Neural cell (in vitro differentiated cells): ENCODE results near the gene RAB3C. TPM values are rescaled to one million over a fixed set of nuclear protein-coding genes. Genes with fewer than 3 reads are reported as not detected.

Experiments
- H2AFZ ChIP-seq: fragments of 200-600, 300-800 bp; sonication (generic), shearing (Covaris generic); 2 replicates; pipeline ENCODE4 v1.6.0; 2014; ENCODE audit warnings: low read depth, mild to moderate bottlenecking, antibody characterized with exemption, low read length, moderate library complexity
- H3F3A ChIP-seq: fragments of 200-600 bp; shearing (Covaris generic); 2 replicates; pipeline ENCODE4 v1.6.1; 2016; ENCODE audit warnings: mild to moderate bottlenecking, moderate library complexity, mixed read lengths, antibody characterized with exemption, low read length; ENCODE audit not compliant: insufficient read depth, poor library complexity, severe bottlenecking
- H3K27ac ChIP-seq: fragments of 200-600, 300-800 bp; sonication (generic), shearing (Covaris generic); 2 replicates; pipeline ENCODE4 v1.5.1; 2014; ENCODE audit warnings: mild to moderate bottlenecking, low read length, moderate library complexity
- H3K27me3 ChIP-seq: fragments of 300-800, 200-600 bp; sonication (generic), shearing (Covaris generic); 2 replicates; pipeline ENCODE4 v1.6.0; 2014; ENCODE audit warnings: mild to moderate bottlenecking, low read depth, low read length, moderate library complexity; ENCODE audit not compliant: insufficient read depth
- H3K36me3 ChIP-seq: fragments of 300-800, 200-600 bp; sonication (generic), shearing (Covaris generic); 2 replicates; pipeline ENCODE4 v1.5.1; 2014; ENCODE audit warnings: mild to moderate bottlenecking, antibody characterized with exemption, low read length, moderate library complexity; ENCODE audit not compliant: insufficient read depth
- H3K4me2 ChIP-seq: fragments of 300-800, 200-600 bp; sonication (generic), shearing (Covaris generic); 2 replicates; pipeline ENCODE4 v1.6.0; 2014; ENCODE audit warnings: mild to moderate bottlenecking, low read length
- H3K4me3 ChIP-seq: fragments of 300-800, 200-600 bp; sonication (generic), shearing (Covaris generic); 2 replicates; pipeline ENCODE4 v1.5.1; 2014; ENCODE audit warnings: mild to moderate bottlenecking, low read length, moderate library complexity
- H3K79me2 ChIP-seq: fragments of 200-600 bp; shearing (Covaris generic); replicated peaks from 2 replicates; pipeline ENCODE4 v1.6.0; 2014; ENCODE audit warnings: mild to moderate bottlenecking, low read length, moderate library complexity; ENCODE audit not compliant: insufficient read depth
- H3K9ac ChIP-seq: fragments of 300-800, 200-600 bp; sonication (generic), shearing (Covaris generic); 2 replicates; pipeline ENCODE4 v1.6.1; 2016; ENCODE audit warnings: mild to moderate bottlenecking, low read length, mixed read lengths
- H3K9me2 ChIP-seq: fragments of 200-600 bp; shearing (Covaris generic); 2 replicates; pipeline ENCODE4 v1.6.1; 2016; ENCODE audit warnings: mild to moderate bottlenecking, low read length, mixed read lengths; ENCODE audit not compliant: insufficient read depth
- H3K9me3 ChIP-seq: fragments of 200-600, 300-800 bp; sonication (generic), shearing (Covaris generic); 2 replicates; pipeline ENCODE4 v1.6.1; 2016; ENCODE audit warnings: mild to moderate bottlenecking, mixed run types, low read length, moderate library complexity, mixed read lengths
- H4K20me1 ChIP-seq: fragments of 200-600 bp; shearing (Covaris generic); 2 replicates; pipeline ENCODE4 v1.6.1; 2016; ENCODE audit warnings: mild to moderate bottlenecking, mixed run types; ENCODE audit not compliant: insufficient read depth
- CTCF ChIP-seq: fragments of 450-650 bp; IDR thresholded peaks from 2 replicates; pipeline ENCODE4 v1.5.1; 2014; ENCODE audit warnings: antibody characterized with exemption, mild to moderate bottlenecking, moderate library complexity; ENCODE audit not compliant: poor library complexity, severe bottlenecking
- EP300 ChIP-seq: fragments of 450-650 bp; conservative IDR thresholded peaks from 2 replicates; pipeline ENCODE4 v1.6.1; 2014; ENCODE audit warnings: antibody characterized with exemption, mild to moderate bottlenecking, moderate library complexity; ENCODE audit not compliant: poor library complexity, severe bottlenecking
- EZH2 ChIP-seq: fragments of 200-600, 300-800 bp; shearing (Covaris generic), sonication (generic); IDR thresholded peaks from 2 replicates; pipeline ENCODE4 v1.6.1; 2014; ENCODE audit warnings: antibody characterized with exemption, low read length, borderline replicate concordance, mild to moderate bottlenecking; ENCODE audit not compliant: insufficient read depth, poor library complexity, severe bottlenecking
- MXI1 ChIP-seq: fragments of 450-650 bp; conservative IDR thresholded peaks from 2 replicates; pipeline ENCODE4 v1.6.1; 2014; ENCODE audit warnings: antibody characterized with exemption, mild to moderate bottlenecking; ENCODE audit not compliant: poor library complexity, severe bottlenecking
- POLR2AphosphoS5 ChIP-seq: IDR thresholded peaks from 2 replicates; pipeline ENCODE4 v1.6.1; 2012
- RAD21 ChIP-seq: fragments of 450-650 bp; conservative IDR thresholded peaks from 2 replicates; pipeline ENCODE4 v1.6.1; 2014; ENCODE audit warnings: antibody characterized with exemption, mild to moderate bottlenecking, moderate library complexity
- SMC3 ChIP-seq: fragments of 450-650 bp; conservative IDR thresholded peaks from 2 replicates; pipeline ENCODE4 v1.6.1; 2014; ENCODE audit warnings: antibody characterized with exemption, mild to moderate bottlenecking, moderate library complexity; ENCODE audit not compliant: poor library complexity
- TAF1 ChIP-seq: IDR thresholded peaks from 2 replicates; pipeline ENCODE4 v1.6.1; 2012; ENCODE audit warnings: low read depth
- polyA plus RNA-seq: library from polyadenylated mRNA; depleted of rRNA; stranded (reverse); fragments of >200 nt; gene quantifications from 2 replicates; pipeline ENCODE4 v1.2.3, GENCODE V29; 2014
- TF ChIP-seq, protein P1 (sequence below): IDR thresholded peaks from 2 replicates; pipeline ENCODE4 v1.6.1; 2012; ENCODE audit warnings: borderline replicate concordance

The RAB3C gene
- polyA plus RNA-seq, 1 donor from 2014 or later: 94.3 TPM

GRCh38 chr5:58736214-58736613 lies 153.3 kb downstream of the RAB3C start:
- Histone ChIP-seq H3K9ac (no peak overlapping the region), H3K27me3 (no peaks in the 10 kb centered on the region), H3K9me3 (no peaks in the 10 kb centered on the region), H3K36me3 (no peaks in the 10 kb centered on the region), H3F3A (no peaks in the 10 kb centered on the region), H4K20me1 (no peaks in the 10 kb centered on the region), H3K9me2 (no peaks in the 10 kb centered on the region), H3K79me2 (no peaks in the 10 kb centered on the region), H3K27ac (no peak overlapping the region), H3K4me3 (no peak overlapping the region), H3K4me2 (no peak overlapping the region), H2AFZ (no peak overlapping the region)
- no peak for TF ChIP-seq EP300
- TF ChIP-seq, protein P1, sequence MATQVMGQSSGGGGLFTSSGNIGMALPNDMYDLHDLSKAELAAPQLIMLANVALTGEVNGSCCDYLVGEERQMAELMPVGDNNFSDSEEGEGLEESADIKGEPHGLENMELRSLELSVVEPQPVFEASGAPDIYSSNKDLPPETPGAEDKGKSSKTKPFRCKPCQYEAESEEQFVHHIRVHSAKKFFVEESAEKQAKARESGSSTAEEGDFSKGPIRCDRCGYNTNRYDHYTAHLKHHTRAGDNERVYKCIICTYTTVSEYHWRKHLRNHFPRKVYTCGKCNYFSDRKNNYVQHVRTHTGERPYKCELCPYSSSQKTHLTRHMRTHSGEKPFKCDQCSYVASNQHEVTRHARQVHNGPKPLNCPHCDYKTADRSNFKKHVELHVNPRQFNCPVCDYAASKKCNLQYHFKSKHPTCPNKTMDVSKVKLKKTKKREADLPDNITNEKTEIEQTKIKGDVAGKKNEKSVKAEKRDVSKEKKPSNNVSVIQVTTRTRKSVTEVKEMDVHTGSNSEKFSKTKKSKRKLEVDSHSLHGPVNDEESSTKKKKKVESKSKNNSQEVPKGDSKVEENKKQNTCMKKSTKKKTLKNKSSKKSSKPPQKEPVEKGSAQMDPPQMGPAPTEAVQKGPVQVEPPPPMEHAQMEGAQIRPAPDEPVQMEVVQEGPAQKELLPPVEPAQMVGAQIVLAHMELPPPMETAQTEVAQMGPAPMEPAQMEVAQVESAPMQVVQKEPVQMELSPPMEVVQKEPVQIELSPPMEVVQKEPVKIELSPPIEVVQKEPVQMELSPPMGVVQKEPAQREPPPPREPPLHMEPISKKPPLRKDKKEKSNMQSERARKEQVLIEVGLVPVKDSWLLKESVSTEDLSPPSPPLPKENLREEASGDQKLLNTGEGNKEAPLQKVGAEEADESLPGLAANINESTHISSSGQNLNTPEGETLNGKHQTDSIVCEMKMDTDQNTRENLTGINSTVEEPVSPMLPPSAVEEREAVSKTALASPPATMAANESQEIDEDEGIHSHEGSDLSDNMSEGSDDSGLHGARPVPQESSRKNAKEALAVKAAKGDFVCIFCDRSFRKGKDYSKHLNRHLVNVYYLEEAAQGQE: no peak
- TF ChIP-seq RAD21: no peak
- TF ChIP-seq EZH2: no peak
- no peak for TF ChIP-seq SMC3
- TF ChIP-seq TAF1: no peak
- TF ChIP-seq POLR2AphosphoS5: no peak
- TF ChIP-seq CTCF: no peak
- TF ChIP-seq MXI1: no peak

- Histone ChIP-seq H3K4me3 (no peak overlapping the region), H3K9ac (no peak overlapping the region), H3K27me3 (no peaks in the 10 kb centered on the region), H3K4me2 (no peak overlapping the region), H3K9me2 (no peaks in the 10 kb centered on the region), H3K9me3 (no peaks in the 10 kb centered on the region), H3K27ac (no peak overlapping the region), H3K79me2 (no peaks in the 10 kb centered on the region), H4K20me1 (no peaks in the 10 kb centered on the region), H2AFZ (no peak overlapping the region), H3F3A (no peaks in the 10 kb centered on the region), H3K36me3 (no peaks in the 10 kb centered on the region)
- no peak for TF ChIP-seq EP300
- no peak for TF ChIP-seq TAF1
- TF ChIP-seq, protein P1: no peak
- TF ChIP-seq POLR2AphosphoS5: no peak
- no peak for TF ChIP-seq EZH2
- TF ChIP-seq RAD21: no peak
- TF ChIP-seq CTCF: no peak
- TF ChIP-seq SMC3: no peak
- no peak for TF ChIP-seq MXI1
Measured at GRCh38 chr5:58737671-58738070, 154.8 kb downstream of the RAB3C start.
